Psoas muscle (tissue), 8 donors: ENCODE data around the gene MYL4. TPM values are rescaled to one million over a fixed set of nuclear protein-coding genes. Genes with fewer than 3 reads are reported as not detected.

ENCODE experiments used
- ATAC-seq, 4 donors: fragments of 200-7000 bp; cut with Tn5 transposase; one replicate each; pipeline ENCODE4 v1.9.1; 2020; ENCODE audit warnings: moderate library complexity in 3 of 4, mild to moderate bottlenecking in 2 of 4
- DNase-seq, 2 donors: peaks; one replicate each; pipeline ENCODE4 v3.0.0-alpha.2; 2020
- H3K27ac ChIP-seq: fragments of 200-600 bp; one replicate; pipeline ENCODE4 v1.8.0; 2022
- H3K27me3 ChIP-seq, 3 donors: fragments of 200-600 bp in 1 of 3; one replicate each; pipeline versions ENCODE4 v1.6.1 to v1.8.0; 2013 to 2022; ENCODE audit warnings: low read length in 2 of 3, mild to moderate bottlenecking in 2 of 3, moderate library complexity in 1 of 3; ENCODE audit not compliant: insufficient read depth in 3 of 3
- H3K36me3 ChIP-seq, 2 donors: fragments of 200-600 bp in 1 of 2; one replicate each; pipeline versions ENCODE4 v1.6.1 to v1.8.0; 2013 to 2022; ENCODE audit warnings: low read depth in 1 of 2, mild to moderate bottlenecking in 1 of 2, moderate library complexity in 1 of 2; ENCODE audit not compliant: insufficient read depth in 1 of 2
- H3K4me1 ChIP-seq: fragments of 200-600 bp; one replicate; pipeline ENCODE4 v1.8.0; 2022
- H3K4me3 ChIP-seq: fragments of 200-600 bp; one replicate; pipeline ENCODE4 v1.8.0; 2022; ENCODE audit warnings: mild to moderate bottlenecking
- H3K9me3 ChIP-seq: fragments of 200-600 bp; one replicate; pipeline ENCODE4 v1.8.0; 2022
- WGBS, 3 donors: extraction: QIAGEN DNeasy Blood & Tissue Kit; methylation state at CpG; one replicate each; pipeline versions ENCODE4 v1.1.6 to v1.1.7; 2013; 5-methylcytosine and 5-hydroxymethylcytosine counted together
- intact Hi-C, 2 donors: fragments of 100-400 bp; cut with DNase I; formaldehyde crosslinking; loops; one replicate each; pipeline versions ENCODE4 v1.11.0 to v1.14.2; 2022
- polyA plus RNA-seq, 3 donors: library from polyadenylated mRNA; stranded (reverse); fragments of 200-250 nt; gene quantifications; one replicate each; pipeline ENCODE4 v1.2.3, GENCODE V29; 2013
- total RNA-seq, 4 donors: library from RNA; stranded (reverse); fragmentation: NEBNext Ultra II Directional in 2 of 4; extraction: Animal tissue kit (Norgen Biotek cat#: 25700) in 2 of 4; gene quantifications; one replicate each; pipeline versions ENCODE4 v1.2.1 to v1.2.4, GENCODE V29; 2021 to 2023
- TF ChIP-seq, protein P1 (sequence below): fragments of 200-600 bp; IDR thresholded peaks from one replicate; pipeline ENCODE4 v1.8.0; 2022; ENCODE audit warnings: antibody characterized with exemption
- donor health status: healthy with polysubstance abuse.
- donor health status: DM: no; HTN: no; CAD: no; lungs with moderate emphysema.
- donor health status: Bipolar disorder and iron deficiency.
- donor health status: healthy.
- donor health status: DM: yes; HTN: yes; CAD: no.
- donor health status: DM: no; HTN: no; CAD: no.
- donor health status: DM: no; HTN: no; CAD: no.
- donor health status: DM: yes; HTN: yes; CAD: no.

MYL4 gene
- total and polyA plus RNA-seq, 7 donors: 0.52 to 6.7 (median 2.0) TPM

- ATAC-seq: peak; percentile 95 to 97 (median 95)
- Histone ChIP-seq H3K4me3 (peak within 1 kb of the TSS; percentile 72), H3K4me1 (peaks cover 27% of the 10 kb centered on the region), H3K27me3 (no peaks in the 10 kb centered on the region), H3K27ac (peak within 1 kb of the TSS; percentile 94), H3K9me3 (no peaks in the 10 kb centered on the region), H3K36me3 (no peaks in the 10 kb centered on the region)
- peak; percentile 98 to 99 for DNase-seq
- intact Hi-C loops: loop anchor here in 1 of 2 donors (5.0 kb wide), 1 partner anchor 133 kb away; the partner anchor contains the start of gene EFCAB13
- TF ChIP-seq, protein P1, sequence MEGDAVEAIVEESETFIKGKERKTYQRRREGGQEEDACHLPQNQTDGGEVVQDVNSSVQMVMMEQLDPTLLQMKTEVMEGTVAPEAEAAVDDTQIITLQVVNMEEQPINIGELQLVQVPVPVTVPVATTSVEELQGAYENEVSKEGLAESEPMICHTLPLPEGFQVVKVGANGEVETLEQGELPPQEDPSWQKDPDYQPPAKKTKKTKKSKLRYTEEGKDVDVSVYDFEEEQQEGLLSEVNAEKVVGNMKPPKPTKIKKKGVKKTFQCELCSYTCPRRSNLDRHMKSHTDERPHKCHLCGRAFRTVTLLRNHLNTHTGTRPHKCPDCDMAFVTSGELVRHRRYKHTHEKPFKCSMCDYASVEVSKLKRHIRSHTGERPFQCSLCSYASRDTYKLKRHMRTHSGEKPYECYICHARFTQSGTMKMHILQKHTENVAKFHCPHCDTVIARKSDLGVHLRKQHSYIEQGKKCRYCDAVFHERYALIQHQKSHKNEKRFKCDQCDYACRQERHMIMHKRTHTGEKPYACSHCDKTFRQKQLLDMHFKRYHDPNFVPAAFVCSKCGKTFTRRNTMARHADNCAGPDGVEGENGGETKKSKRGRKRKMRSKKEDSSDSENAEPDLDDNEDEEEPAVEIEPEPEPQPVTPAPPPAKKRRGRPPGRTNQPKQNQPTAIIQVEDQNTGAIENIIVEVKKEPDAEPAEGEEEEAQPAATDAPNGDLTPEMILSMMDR: no peak
- 0 to 1% (median 0%) methylated on average over 59 to 64 of the region's 64 CpGs for WGBS, 3 donors
Observed at GRCh38 chr17:47188876-47189731, 20.0 kb upstream of the MYL4 start, which contains the start of gene CDC27. TSS of gene CDC27 (minus strand) at chr17:47189295. CDS start at chr17:47189172, 123 bp downstream.

GRCh38 chr17:47189732-47190237, 19.4 kb upstream of the MYL4 start:
- H3K36me3 ChIP-seq: no peaks in the 10 kb centered on the region
- H3K4me1 ChIP-seq: peaks cover 27% of the 10 kb centered on the region
- ATAC-seq (no peak), DNase-seq (no peak)
- intact Hi-C loops: loop anchor here in 1 of 2 donors (5.0 kb wide), 1 partner anchor 133 kb away; the partner anchor contains the start of gene EFCAB13
- peak overlapping the region; percentile 94 for H3K27ac ChIP-seq
- H3K27me3 ChIP-seq: no peaks in the 10 kb centered on the region
- peak overlapping the region; percentile 72 for H3K4me3 ChIP-seq
- no peaks in the 10 kb centered on the region for H3K9me3 ChIP-seq
- WGBS, 3 donors: 38 to 44% (median 42%) methylated on average over 5 of the region's 5 CpGs
- TF ChIP-seq, protein P1: no peak

DNA sequence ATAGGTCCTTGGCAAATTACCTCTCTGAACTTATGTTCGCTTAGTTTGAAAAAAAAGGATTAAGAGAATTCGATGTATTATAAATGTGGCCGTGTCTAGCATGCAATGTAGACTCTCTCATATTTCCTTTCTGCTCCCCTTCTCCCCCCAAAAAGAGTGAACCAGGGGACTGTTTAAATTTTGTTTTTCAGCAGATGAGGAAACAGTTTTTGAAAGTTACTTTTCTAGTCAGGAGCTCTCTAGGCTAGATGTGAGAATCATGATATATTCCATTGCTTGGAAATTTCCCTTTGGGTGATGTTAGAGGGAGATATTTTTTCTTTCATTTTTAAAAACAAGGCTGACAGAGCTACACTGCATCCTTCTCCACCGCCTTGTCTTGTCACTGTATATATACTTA, 18.9 kb upstream of the MYL4 start:
- TF ChIP-seq, protein P1: no peak
- Histone ChIP-seq H3K27ac (no peak overlapping the region), H3K4me3 (no peak overlapping the region), H3K27me3 (no peaks in the 10 kb centered on the region), H3K4me1 (peaks cover 27% of the 10 kb centered on the region), H3K9me3 (no peaks in the 10 kb centered on the region), H3K36me3 (no peaks in the 10 kb centered on the region)
- ATAC-seq (no peak), DNase-seq (no peak)
- intact Hi-C loops: no loop called here
- 93 to 99% (median 96%) methylated on average over 4 of the region's 4 CpGs for WGBS, 3 donors

DNA sequence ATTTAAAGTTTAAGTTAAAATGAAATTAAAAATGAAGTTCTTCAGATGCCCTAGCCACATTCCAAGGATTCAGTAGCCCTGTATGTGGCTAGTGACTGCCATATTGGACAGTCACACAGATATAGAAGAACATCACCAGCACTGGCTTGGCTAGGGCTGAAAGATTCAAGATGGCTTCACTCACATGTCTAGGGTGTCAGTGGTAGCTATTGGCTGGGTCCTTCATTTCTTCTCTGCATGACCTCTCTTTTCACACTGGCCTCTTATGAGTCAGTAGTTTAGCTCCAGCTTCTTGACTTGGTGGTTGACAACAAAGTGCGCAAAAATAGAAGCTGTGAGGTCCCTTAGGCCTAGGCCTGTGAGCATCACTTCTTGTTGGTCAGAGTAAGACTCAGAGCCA, 18.4 kb upstream of the MYL4 start:
- no peak for ATAC-seq
- TF ChIP-seq, protein P1: no peak
- Histone ChIP-seq H3K27ac (no peak overlapping the region), H3K27me3 (no peaks in the 10 kb centered on the region), H3K4me1 (peaks cover 26% of the 10 kb centered on the region), H3K36me3 (no peaks in the 10 kb centered on the region), H3K4me3 (no peak overlapping the region), H3K9me3 (no peaks in the 10 kb centered on the region)
- 96 to 100% (median 100%) methylated on average over 1 of the region's 1 CpG for WGBS, 3 donors
- DNase-seq: no peak
- intact Hi-C loops: no loop called here
